OCI-LY1 (cell line): Measurements from ENCODE around the gene LTBP2.

Experiments
- H2AFZ ChIP-seq: fragments of 200-600 bp; sonication (generic), shearing (Covaris generic); 2 replicates; pipeline ENCODE4 v1.6.0; 2014; ENCODE audit warnings: antibody characterized with exemption, mild to moderate bottlenecking, low read length
- H3F3A ChIP-seq: fragments of 200-600 bp; sonication (generic), shearing (Covaris generic); 2 replicates; pipeline ENCODE4 v1.6.0; 2014; ENCODE audit warnings: mild to moderate bottlenecking, antibody characterized with exemption, low read length, moderate library complexity; ENCODE audit not compliant: insufficient read depth
- H3K27ac ChIP-seq: fragments of 200-600 bp; sonication (generic); 2 replicates; pipeline ENCODE4 v1.5.1; 2014; ENCODE audit warnings: low read length, mixed run types, mild to moderate bottlenecking, low read depth; ENCODE audit not compliant: poor library complexity, severe bottlenecking
- H3K27me3 ChIP-seq: fragments of 200-600 bp; sonication (generic); 2 replicates; pipeline ENCODE4 v1.6.0; 2014; ENCODE audit warnings: antibody characterized with exemption, mild to moderate bottlenecking, low read length, moderate library complexity; ENCODE audit not compliant: insufficient read depth
- H3K36me3 ChIP-seq: fragments of 200-600 bp; sonication (generic); 2 replicates; pipeline ENCODE4 v1.6.1; 2014; ENCODE audit warnings: mild to moderate bottlenecking, antibody characterized with exemption, low read length, moderate library complexity, mixed read lengths; ENCODE audit not compliant: insufficient read depth
- H3K4me1 ChIP-seq: fragments of 200-600 bp; sonication (generic); 2 replicates; pipeline ENCODE4 v1.5.1; 2014; ENCODE audit warnings: mild to moderate bottlenecking, low read length, moderate library complexity; ENCODE audit not compliant: insufficient read depth, severe bottlenecking
- H3K4me2 ChIP-seq: fragments of 200-600 bp; sonication (generic), shearing (Covaris generic); 2 replicates; pipeline ENCODE4 v1.6.1; 2014; ENCODE audit warnings: low read length
- H3K4me3 ChIP-seq: fragments of 200-600 bp; sonication (generic); 2 replicates; pipeline ENCODE4 v1.5.1; 2014; ENCODE audit warnings: low read length, low read depth, mild to moderate bottlenecking, mixed read lengths; ENCODE audit not compliant: poor library complexity, severe bottlenecking
- H3K79me2 ChIP-seq: fragments of 200-600 bp; shearing (Covaris generic); 2 replicates; pipeline ENCODE4 v1.6.1; 2016; ENCODE audit warnings: mixed run types, low read length, mixed read lengths; ENCODE audit not compliant: insufficient read depth
- H3K9ac ChIP-seq: fragments of 200-600 bp; sonication (generic), shearing (Covaris generic); 2 replicates; pipeline ENCODE4 v1.6.1; 2014; ENCODE audit warnings: mild to moderate bottlenecking, low read length, mixed read lengths
- H3K9me2 ChIP-seq: fragments of 200-600 bp; sonication (generic), shearing (Covaris generic); 2 replicates; pipeline ENCODE4 v1.6.1; 2014; ENCODE audit warnings: low read depth, mild to moderate bottlenecking, low read length, mixed read lengths
- H3K9me3 ChIP-seq: fragments of 200-600 bp; shearing (Covaris generic); 2 replicates; pipeline ENCODE4 v1.6.1; 2014; ENCODE audit warnings: low read length, mixed read lengths
- H4K20me1 ChIP-seq: fragments of 200-600 bp; sonication (generic), shearing (Covaris generic); 2 replicates; pipeline ENCODE4 v1.6.0; 2016; ENCODE audit warnings: mild to moderate bottlenecking, low read length; ENCODE audit not compliant: insufficient read depth
- CTCF ChIP-seq: fragments of 200-600 bp; sonication (generic), shearing (Covaris generic); IDR thresholded peaks from 2 replicates; pipeline ENCODE4 v1.5.1; 2017; ENCODE audit warnings: mild to moderate bottlenecking, antibody characterized with exemption, low read length, moderate library complexity, mixed read lengths
- EZH2 ChIP-seq: fragments of 200-600 bp; sonication (generic), shearing (Covaris generic); IDR thresholded peaks from 2 replicates; pipeline ENCODE4 v1.8.0; 2017; ENCODE audit warnings: borderline replicate concordance, mixed run types, mild to moderate bottlenecking, antibody characterized with exemption, low read length, moderate library complexity, mixed read lengths

Gene LTBP2

GRCh38 chr14:74645756-74646470 is 33.9 kb upstream of the LTBP2 start:
- Histone ChIP-seq H3F3A (no peaks in the 10 kb centered on the region), H3K9ac (no peak overlapping the region), H3K4me3 (no peak overlapping the region), H3K79me2 (no peaks in the 10 kb centered on the region), H3K4me2 (no peak overlapping the region), H3K4me1 (no peaks in the 10 kb centered on the region), H3K27me3 (peaks cover 4% of the 10 kb centered on the region; the same call in 1 of the 2 replicates), H4K20me1 (no peaks in the 10 kb centered on the region), H3K36me3 (no peaks in the 10 kb centered on the region), H3K9me2 (no peaks in the 10 kb centered on the region), H2AFZ (no peak overlapping the region), H3K9me3 (no peaks in the 10 kb centered on the region), H3K27ac (no peak overlapping the region)
- TF ChIP-seq EZH2 (no peak), CTCF (no peak)

- Histone ChIP-seq H3K36me3 (no peaks in the 10 kb centered on the region), H3F3A (no peaks in the 10 kb centered on the region), H3K4me2 (no peak overlapping the region), H3K9me2 (no peaks in the 10 kb centered on the region), H4K20me1 (no peaks in the 10 kb centered on the region), H3K79me2 (no peaks in the 10 kb centered on the region), H3K9ac (no peak overlapping the region), H3K27ac (no peak overlapping the region), H3K27me3 (peaks cover 4% of the 10 kb centered on the region; the same call in 1 of the 2 replicates), H3K4me1 (no peaks in the 10 kb centered on the region), H3K4me3 (no peak overlapping the region), H3K9me3 (no peaks in the 10 kb centered on the region), H2AFZ (no peak overlapping the region)
- TF ChIP-seq EZH2 = no peak
- TF ChIP-seq CTCF = no peak
These were observed 33.2 kb upstream of the LTBP2 start for GRCh38 chr14:74645244-74645643.

GRCh38 chr14:74641601-74642391 is 29.8 kb upstream of the LTBP2 start:
- H3K27ac ChIP-seq = no peak overlapping the region
- no peak overlapping the region for H3K4me3 ChIP-seq
- no peaks in the 10 kb centered on the region for H3K4me1 ChIP-seq
- no peak overlapping the region for H2AFZ ChIP-seq
- no peaks in the 10 kb centered on the region for H3F3A ChIP-seq
- no peak overlapping the region for H3K9ac ChIP-seq
- TF ChIP-seq CTCF (no peak), EZH2 (no peak)
- H3K79me2 ChIP-seq = no peaks in the 10 kb centered on the region
- no peaks in the 10 kb centered on the region for H3K9me2 ChIP-seq
- H3K9me3 ChIP-seq = no peaks in the 10 kb centered on the region
- peaks cover 2% of the 10 kb centered on the region; the same call in 1 of the 2 replicates for H3K27me3 ChIP-seq
- no peak overlapping the region for H3K4me2 ChIP-seq
- H4K20me1 ChIP-seq = no peaks in the 10 kb centered on the region
- no peaks in the 10 kb centered on the region for H3K36me3 ChIP-seq
